Gastroesophageal sphincter (tissue), 4 donors: ENCODE results near the gene SHANK2. TPM values are rescaled to one million over a fixed set of nuclear protein-coding genes. Genes with fewer than 3 reads are reported as not detected.

Experiments
- ATAC-seq: fragments of 150-250 bp; one replicate; pipeline ENCODE4 v1.9.1; 2016; ENCODE audit warnings: mild to moderate bottlenecking, moderate library complexity
- H3K27ac ChIP-seq, 4 donors: fragments of 200-600 bp; sonication (generic) in 3 of 4; 1 replicate in 3 of 4; 2 replicates in 1 of 4; pipeline ENCODE4 v1.5.1; 2016 to 2019
- H3K27me3 ChIP-seq: fragments of 200-600 bp; sonication (generic); one replicate; pipeline ENCODE4 v1.5.1; 2019
- H3K36me3 ChIP-seq, 2 donors: fragments of 200-600 bp; sonication (generic); one replicate each; pipeline ENCODE4 v1.5.1; 2019; ENCODE audit warnings: control low read depth in 1 of 2
- H3K4me1 ChIP-seq, 3 donors: fragments of 200-600 bp; sonication (generic); 1 replicate in 2 of 3; 2 replicates in 1 of 3; pipeline ENCODE4 v1.5.1; 2016 to 2019; ENCODE audit warnings: control low read depth in 2 of 3
- H3K4me3 ChIP-seq, 2 donors: fragments of 200-600 bp; sonication (generic); one replicate each; pipeline ENCODE4 v1.5.1; 2019; ENCODE audit warnings: mild to moderate bottlenecking in 1 of 2, moderate library complexity in 1 of 2
- H3K9me3 ChIP-seq, 3 donors: fragments of 200-600 bp; sonication (generic); one replicate each; pipeline ENCODE4 v1.5.1; 2017 to 2019; ENCODE audit warnings: control low read depth in 2 of 3
- EP300 ChIP-seq: sonication (generic); formaldehyde crosslinking; IDR thresholded peaks from one replicate; pipeline ENCODE4 v1.6.1; 2017; ENCODE audit warnings: antibody characterized with exemption, mild to moderate bottlenecking
- POLR2A ChIP-seq, 2 donors: fragments of 450-650 bp; IDR thresholded peaks; one replicate each; pipeline ENCODE4 v1.6.1; 2017; ENCODE audit warnings: antibody characterized with exemption in 2 of 2, mild to moderate bottlenecking in 2 of 2, moderate library complexity in 1 of 2
- POLR2AphosphoS5 ChIP-seq: sonication (generic); formaldehyde crosslinking; IDR thresholded peaks from one replicate; pipeline ENCODE4 v1.6.1; 2017; ENCODE audit warnings: antibody characterized with exemption
- WGBS, 2 donors: methylation state at CpG; one replicate each; pipeline ENCODE4 v1.1.5; 2018; ENCODE audit warnings: low coverage in 1 of 2; 5-methylcytosine and 5-hydroxymethylcytosine counted together
- total RNA-seq, 4 donors: library from RNA; depleted of rRNA; stranded (reverse); fragments of >200 nt; gene quantifications; one replicate each; pipeline ENCODE4 v1.1.0, GENCODE V29; 2016
- TF ChIP-seq, protein P1 (sequence below), 4 experiments: fragments of 200-600 bp in 2 of 4; fragments of 450-650 bp in 2 of 4; sonication (generic) in 1 of 4; IDR thresholded peaks; one replicate each; pipeline ENCODE4 v1.5.1; 2017 to 2019; ENCODE audit warnings: antibody characterized with exemption in 4 of 4, mild to moderate bottlenecking in 2 of 4, moderate library complexity in 2 of 4

SHANK2 gene
- total RNA-seq, 4 donors from 2014 or later: 1.6 to 14.5 (median 13.8) TPM

DNA sequence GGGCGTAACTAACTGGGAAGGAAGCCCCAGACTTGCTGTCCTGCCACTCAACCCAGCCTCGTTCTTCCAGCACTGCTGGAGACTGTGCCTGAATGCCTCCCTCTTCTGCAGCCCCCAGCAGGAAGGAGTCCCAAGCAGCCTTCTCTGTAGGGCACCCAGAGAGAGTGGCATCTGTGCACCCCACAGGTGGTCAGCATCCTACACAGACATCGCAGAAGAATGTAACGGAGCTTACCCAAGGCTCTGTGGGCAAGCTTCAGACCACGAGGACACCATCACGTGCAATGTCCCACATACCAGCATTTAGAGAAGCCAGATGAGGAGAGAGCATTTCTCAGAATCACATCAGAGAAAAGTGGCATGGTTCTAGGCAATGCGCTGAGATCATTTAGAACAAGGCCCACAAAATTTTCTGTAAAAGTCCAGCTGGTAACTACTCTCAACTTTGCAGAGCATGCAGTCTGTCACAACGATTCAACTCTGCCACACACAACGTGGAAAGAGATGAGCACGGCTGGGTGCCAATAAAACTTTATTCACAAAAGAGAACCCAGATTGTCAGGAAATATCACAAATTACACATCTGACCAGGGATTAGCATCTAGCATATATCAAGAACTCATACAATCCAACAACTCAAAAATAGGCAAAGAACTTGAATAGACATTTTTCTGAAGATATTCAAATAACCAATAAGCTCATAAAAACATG, 33.4 kb downstream of the SHANK2 start:
- TF ChIP-seq POLR2AphosphoS5 (no peak), EP300 (no peak), POLR2A (IDR thresholded peaks at IDR 0.05) (no peak)
- TF ChIP-seq, protein P1, sequence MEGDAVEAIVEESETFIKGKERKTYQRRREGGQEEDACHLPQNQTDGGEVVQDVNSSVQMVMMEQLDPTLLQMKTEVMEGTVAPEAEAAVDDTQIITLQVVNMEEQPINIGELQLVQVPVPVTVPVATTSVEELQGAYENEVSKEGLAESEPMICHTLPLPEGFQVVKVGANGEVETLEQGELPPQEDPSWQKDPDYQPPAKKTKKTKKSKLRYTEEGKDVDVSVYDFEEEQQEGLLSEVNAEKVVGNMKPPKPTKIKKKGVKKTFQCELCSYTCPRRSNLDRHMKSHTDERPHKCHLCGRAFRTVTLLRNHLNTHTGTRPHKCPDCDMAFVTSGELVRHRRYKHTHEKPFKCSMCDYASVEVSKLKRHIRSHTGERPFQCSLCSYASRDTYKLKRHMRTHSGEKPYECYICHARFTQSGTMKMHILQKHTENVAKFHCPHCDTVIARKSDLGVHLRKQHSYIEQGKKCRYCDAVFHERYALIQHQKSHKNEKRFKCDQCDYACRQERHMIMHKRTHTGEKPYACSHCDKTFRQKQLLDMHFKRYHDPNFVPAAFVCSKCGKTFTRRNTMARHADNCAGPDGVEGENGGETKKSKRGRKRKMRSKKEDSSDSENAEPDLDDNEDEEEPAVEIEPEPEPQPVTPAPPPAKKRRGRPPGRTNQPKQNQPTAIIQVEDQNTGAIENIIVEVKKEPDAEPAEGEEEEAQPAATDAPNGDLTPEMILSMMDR (IDR thresholded peaks at IDR 0.05): no peak
- H3K27me3 ChIP-seq: peaks cover 38% of the 10 kb centered on the region
- 88 to 89% methylated on average over 4 to 9 of the region's 10 CpGs for WGBS, 2 donors
- no peaks in the 10 kb centered on the region for H3K36me3 ChIP-seq
- no peak overlapping the region for H3K27ac ChIP-seq
- ATAC-seq: no peak
- peaks cover 0 to 5% (median 0%) of the 10 kb centered on the region in 3 donors for H3K9me3 ChIP-seq
- no peaks in the 10 kb centered on the region for H3K4me1 ChIP-seq
- no peak overlapping the region for H3K4me3 ChIP-seq

DNA sequence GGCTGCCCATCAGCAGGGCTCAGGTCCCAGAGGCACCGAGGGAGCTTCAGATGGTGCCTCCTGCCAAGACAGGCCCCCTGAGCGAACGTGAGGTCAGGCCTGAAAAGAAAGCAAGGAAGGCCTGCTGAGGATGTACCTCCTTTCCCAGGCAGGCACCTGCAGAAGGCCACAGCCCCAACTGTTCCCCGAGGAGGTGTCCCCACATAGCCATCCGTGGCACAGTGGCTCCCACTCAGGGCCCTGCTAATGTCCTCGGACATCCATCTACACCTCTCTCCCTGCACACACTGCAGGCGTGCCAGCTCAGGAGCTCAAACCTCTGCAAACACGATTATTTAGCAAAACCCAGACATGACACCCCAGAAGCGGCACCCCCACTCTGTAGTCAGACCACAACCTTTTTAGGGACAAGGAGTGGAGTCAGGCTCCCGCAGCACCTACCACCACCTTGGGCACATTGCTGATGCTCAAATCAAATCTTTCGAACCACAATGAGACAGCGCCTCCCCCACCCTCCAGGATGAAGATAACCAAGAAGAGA, 36.9 kb downstream of the SHANK2 start:
- TF ChIP-seq POLR2AphosphoS5: no peak
- no peak for TF ChIP-seq EP300
- TF ChIP-seq POLR2A (IDR thresholded peaks at IDR 0.05): no peak
- TF ChIP-seq, protein P1 (IDR thresholded peaks at IDR 0.05): no peak
- H3K9me3 ChIP-seq: peaks cover 0 to 5% (median 0%) of the 10 kb centered on the region in 3 donors
- no peak overlapping the region for H3K27ac ChIP-seq
- H3K36me3 ChIP-seq: no peaks in the 10 kb centered on the region
- H3K4me3 ChIP-seq: no peak overlapping the region
- ATAC-seq: no peak
- 60% methylated on average over 3 of the region's 12 CpGs; no CpG with 5 or more reads in 1 of the 2 donors for WGBS, 2 donors
- H3K4me1 ChIP-seq: peaks cover 0 to 5% (median 0%) of the 10 kb centered on the region in 3 donors
- H3K27me3 ChIP-seq: peaks cover 45% of the 10 kb centered on the region

DNA sequence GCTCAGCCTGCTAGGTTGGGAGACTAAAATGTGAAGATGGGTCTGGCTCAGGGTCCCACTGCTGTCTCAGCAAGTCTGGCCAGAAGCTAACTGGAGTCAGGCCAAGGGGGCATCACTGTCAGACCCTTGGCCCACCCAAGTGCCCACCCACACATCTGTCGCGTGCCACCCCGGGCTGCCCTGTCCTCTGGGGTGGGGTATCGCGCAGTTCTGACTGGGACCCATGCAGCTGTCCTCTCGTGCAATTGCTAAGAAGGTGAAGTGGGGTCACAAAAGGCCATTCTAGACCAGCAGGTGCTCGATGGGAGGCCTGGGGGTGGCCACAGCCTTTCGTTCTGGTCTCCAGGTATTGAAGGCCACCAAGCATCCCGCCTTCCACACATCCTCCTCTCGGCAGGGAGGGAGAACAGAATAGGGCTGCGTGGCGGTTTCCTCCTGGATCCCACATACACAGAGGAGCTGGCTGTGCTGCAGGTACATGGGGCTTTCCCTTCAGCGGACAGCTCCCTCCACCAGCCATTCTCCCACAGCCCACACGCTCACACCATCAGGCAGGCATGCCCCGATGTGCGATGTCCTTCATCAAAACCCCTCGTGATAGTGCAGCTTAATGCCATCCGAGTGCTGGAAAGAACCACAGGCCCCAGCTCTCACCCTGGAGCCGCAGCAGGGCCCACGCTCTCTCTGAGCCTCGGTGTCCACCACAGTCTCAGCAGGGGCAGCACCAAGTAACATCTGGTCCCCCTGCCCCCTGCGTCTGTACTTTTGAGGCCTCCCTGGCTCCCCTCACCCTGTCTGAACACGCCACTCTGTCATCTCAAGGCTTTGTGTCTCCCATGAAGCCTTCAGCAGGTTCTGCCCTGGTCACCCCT, 37.6 kb downstream of the SHANK2 start:
- no peak for ATAC-seq
- TF ChIP-seq EP300 (no peak), POLR2A (IDR thresholded peaks at IDR 0.05) (no peak), POLR2AphosphoS5 (no peak)
- TF ChIP-seq, protein P1 (IDR thresholded peaks at IDR 0.05): no peak
- 84 to 96% methylated on average over 6 to 7 of the region's 23 CpGs for WGBS, 2 donors
- H3K4me3 ChIP-seq: no peak overlapping the region
- peaks cover 0 to 5% (median 0%) of the 10 kb centered on the region in 3 donors for H3K9me3 ChIP-seq
- peaks cover 52% of the 10 kb centered on the region for H3K27me3 ChIP-seq
- peaks cover 0 to 5% (median 0%) of the 10 kb centered on the region in 3 donors for H3K4me1 ChIP-seq
- H3K27ac ChIP-seq: no peak overlapping the region
- H3K36me3 ChIP-seq: no peaks in the 10 kb centered on the region

DNA sequence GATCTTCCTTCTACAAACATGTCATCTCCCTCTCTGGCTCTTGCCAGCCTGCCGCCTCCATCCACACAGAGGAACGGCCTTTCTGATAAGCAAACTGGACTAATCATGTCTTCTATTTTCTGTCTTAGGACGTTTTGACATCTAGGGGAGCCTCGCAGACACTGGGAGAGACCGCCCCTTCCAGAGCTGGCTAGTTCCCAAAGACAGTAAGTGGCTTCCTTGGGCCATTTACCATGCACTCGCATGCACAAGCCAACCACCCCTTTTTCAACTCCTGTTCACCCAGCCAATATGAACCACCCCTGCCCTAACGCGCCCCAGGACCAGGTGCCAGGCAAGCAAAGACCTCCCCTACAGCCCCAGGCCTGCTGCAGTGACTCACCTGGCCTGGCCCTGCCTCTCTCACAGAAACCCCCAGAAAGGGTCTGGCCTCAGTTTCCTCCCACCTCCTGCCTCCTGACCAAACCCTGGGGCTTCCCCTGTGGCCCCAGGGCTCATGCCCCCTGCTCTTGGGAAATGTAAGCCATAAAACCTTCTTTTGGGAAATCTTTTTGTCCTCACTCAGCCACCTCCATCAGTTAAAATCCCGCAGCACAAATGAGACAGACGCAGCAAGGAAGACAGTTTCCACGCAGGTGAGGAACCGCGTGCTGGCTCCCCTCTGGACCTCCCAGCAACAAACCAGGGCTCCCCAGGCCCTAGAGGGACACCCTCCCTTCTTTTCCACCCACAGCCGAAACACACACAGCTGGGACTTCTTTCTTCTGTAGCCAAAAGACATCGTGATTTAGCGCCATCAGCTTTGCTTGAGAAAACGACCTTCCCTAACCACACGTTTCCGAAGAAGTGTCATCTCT, 38.5 kb downstream of the SHANK2 start:
- Histone ChIP-seq H3K27ac (no peak overlapping the region), H3K36me3 (no peaks in the 10 kb centered on the region), H3K4me3 (no peak overlapping the region), H3K4me1 (peaks cover 0 to 5% (median 0%) of the 10 kb centered on the region in 3 donors), H3K27me3 (peaks cover 61% of the 10 kb centered on the region), H3K9me3 (peaks cover 0 to 5% (median 0%) of the 10 kb centered on the region in 3 donors)
- 72% methylated on average over 16 of the region's 19 CpGs; no CpG with 5 or more reads in 1 of the 2 donors for WGBS, 2 donors
- ATAC-seq: no peak
- TF ChIP-seq, protein P1 (IDR thresholded peaks at IDR 0.05): no peak
- TF ChIP-seq POLR2AphosphoS5: no peak
- no peak for TF ChIP-seq EP300
- no peak for TF ChIP-seq POLR2A (IDR thresholded peaks at IDR 0.05)
